Hepatocyte (in vitro differentiated cells): ENCODE measurements around the gene EHD2. TPM values are rescaled to one million over a fixed set of nuclear protein-coding genes. Genes with fewer than 3 reads are reported as not detected.

Experiments
- DNase-seq: peaks from one replicate; pipeline ENCODE4 v3.0.0-alpha.2; 2016; ENCODE audit warnings: low spot score
- H2AFZ ChIP-seq: fragments of 200-600 bp; sonication (generic); 2 replicates; pipeline ENCODE4 v1.6.0; 2016; ENCODE audit warnings: antibody characterized with exemption, mild to moderate bottlenecking
- H3K27ac ChIP-seq: fragments of 200-600 bp; sonication (generic); 2 replicates; pipeline ENCODE4 v1.5.1; 2016; ENCODE audit warnings: mild to moderate bottlenecking
- H3K27me3 ChIP-seq: fragments of 200-600 bp; sonication (generic); 2 replicates; pipeline ENCODE4 v1.6.1; 2016
- H3K36me3 ChIP-seq: fragments of 200-600 bp; sonication (generic); replicated peaks from 2 replicates; pipeline ENCODE4 v1.5.1; 2016; ENCODE audit warnings: low read depth; ENCODE audit not compliant: insufficient read depth
- H3K4me1 ChIP-seq: fragments of 200-600 bp; sonication (generic); 2 replicates; pipeline ENCODE4 v1.5.1; 2016; ENCODE audit warnings: mild to moderate bottlenecking, moderate library complexity; ENCODE audit not compliant: insufficient read depth
- H3K4me2 ChIP-seq: fragments of 200-600 bp; sonication (generic); 2 replicates; pipeline ENCODE4 v1.6.0; 2016
- H3K4me3 ChIP-seq: fragments of 200-600 bp; sonication (generic); 2 replicates; pipeline ENCODE4 v1.5.1; 2016; ENCODE audit warnings: mild to moderate bottlenecking
- H3K79me2 ChIP-seq: fragments of 200-600 bp; sonication (generic); 2 replicates; pipeline ENCODE4 v1.6.0; 2017; ENCODE audit warnings: mild to moderate bottlenecking
- H3K9me2 ChIP-seq: fragments of 200-600 bp; sonication (generic); replicated peaks from 2 replicates; pipeline ENCODE4 v1.6.0; 2017; ENCODE audit warnings: mild to moderate bottlenecking; ENCODE audit not compliant: insufficient read depth
- H3K9me3 ChIP-seq: fragments of 200-600 bp; sonication (generic); 2 replicates; pipeline ENCODE4 v1.5.1; 2016; ENCODE audit warnings: low read depth, mild to moderate bottlenecking
- H4K20me1 ChIP-seq: fragments of 200-600 bp; sonication (generic); 2 replicates; pipeline ENCODE4 v1.6.0; 2016; ENCODE audit warnings: mild to moderate bottlenecking; ENCODE audit not compliant: insufficient read depth, poor library complexity, severe bottlenecking
- EZH2 ChIP-seq: fragments of 200-600 bp; sonication (generic); IDR thresholded peaks from 2 replicates; pipeline ENCODE4 v1.6.1; 2016; ENCODE audit warnings: antibody characterized with exemption, mild to moderate bottlenecking, borderline replicate concordance
- EZH2phosphoT487 ChIP-seq: fragments of 200-600 bp; sonication (generic); IDR thresholded peaks from one replicate; pipeline ENCODE4 v1.6.1; 2018; ENCODE audit warnings: antibody characterized with exemption, mild to moderate bottlenecking, low read depth, moderate library complexity; ENCODE audit not compliant: unreplicated experiment, severe bottlenecking
- WGBS: methylation state at CpG from one replicate; pipeline ENCODE4 v1.1.6; 2016; ENCODE audit warnings: low lambda C conversion rate; ENCODE audit errors: missing lambda C conversion rate; 5-methylcytosine and 5-hydroxymethylcytosine counted together
- polyA plus RNA-seq: library from polyadenylated mRNA; unstranded; fragments of >200 nt; fragmentation: Nextera tagmentation; extraction: Ambion mirVana; gene quantifications from 2 replicates; pipeline ENCODE4 v1.2.1, GENCODE V29; 2016
- total RNA-seq: library from RNA; depleted of rRNA; stranded (reverse); fragments of >200 nt; gene quantifications from 2 replicates; pipeline ENCODE4 v1.2.3, GENCODE V29; 2014
- TF ChIP-seq, protein P1 (sequence below): fragments of 200-600 bp; sonication (generic); IDR thresholded peaks from 2 replicates; pipeline ENCODE4 v1.5.1; 2016; ENCODE audit warnings: antibody characterized with exemption, mild to moderate bottlenecking; ENCODE audit not compliant: poor library complexity

The EHD2 gene
- total and polyA plus RNA-seq, 2 experiments from 2014 or later, result 20.8 to 120 TPM

DNA sequence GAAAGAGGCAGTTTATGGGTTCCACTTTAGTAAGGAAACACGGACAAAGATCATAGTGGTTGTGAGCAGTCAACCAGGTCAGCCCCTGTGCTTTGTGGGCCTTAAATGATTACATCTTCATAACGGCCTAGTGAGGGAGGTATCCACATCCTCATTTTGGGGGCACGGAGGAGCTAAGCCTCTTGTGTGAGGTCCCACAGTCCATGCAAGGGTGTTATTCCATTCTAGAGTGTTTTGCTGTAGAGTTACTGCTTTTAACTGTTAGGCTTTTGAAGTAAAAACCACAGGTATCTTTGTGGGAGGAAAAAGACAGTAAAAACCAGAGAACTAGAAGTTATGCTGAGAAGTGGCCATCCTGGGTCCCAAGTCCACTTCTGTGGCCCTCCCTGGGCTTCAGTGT lies 36.1 kb downstream of the EHD2 start:
- Histone ChIP-seq H3K4me3 (no peak overlapping the region), H3K27me3 (no peaks in the 10 kb centered on the region), H3K36me3 (no peaks in the 10 kb centered on the region), H3K9me3 (no peaks in the 10 kb centered on the region), H3K9me2 (no peaks in the 10 kb centered on the region), H3K4me2 (no peak overlapping the region), H3K79me2 (peaks cover 35% of the 10 kb centered on the region), H2AFZ (no peak overlapping the region), H3K27ac (no peak overlapping the region), H3K4me1 (peaks cover 10% of the 10 kb centered on the region), H4K20me1 (peaks cover 13% of the 10 kb centered on the region)
- TF ChIP-seq, protein P1, sequence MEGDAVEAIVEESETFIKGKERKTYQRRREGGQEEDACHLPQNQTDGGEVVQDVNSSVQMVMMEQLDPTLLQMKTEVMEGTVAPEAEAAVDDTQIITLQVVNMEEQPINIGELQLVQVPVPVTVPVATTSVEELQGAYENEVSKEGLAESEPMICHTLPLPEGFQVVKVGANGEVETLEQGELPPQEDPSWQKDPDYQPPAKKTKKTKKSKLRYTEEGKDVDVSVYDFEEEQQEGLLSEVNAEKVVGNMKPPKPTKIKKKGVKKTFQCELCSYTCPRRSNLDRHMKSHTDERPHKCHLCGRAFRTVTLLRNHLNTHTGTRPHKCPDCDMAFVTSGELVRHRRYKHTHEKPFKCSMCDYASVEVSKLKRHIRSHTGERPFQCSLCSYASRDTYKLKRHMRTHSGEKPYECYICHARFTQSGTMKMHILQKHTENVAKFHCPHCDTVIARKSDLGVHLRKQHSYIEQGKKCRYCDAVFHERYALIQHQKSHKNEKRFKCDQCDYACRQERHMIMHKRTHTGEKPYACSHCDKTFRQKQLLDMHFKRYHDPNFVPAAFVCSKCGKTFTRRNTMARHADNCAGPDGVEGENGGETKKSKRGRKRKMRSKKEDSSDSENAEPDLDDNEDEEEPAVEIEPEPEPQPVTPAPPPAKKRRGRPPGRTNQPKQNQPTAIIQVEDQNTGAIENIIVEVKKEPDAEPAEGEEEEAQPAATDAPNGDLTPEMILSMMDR, result no peak
- TF ChIP-seq EZH2 (no peak), EZH2phosphoT487 (no peak)
- no peak for DNase-seq
- 93% methylated on average over 3 of the region's 3 CpGs for WGBS

DNA sequence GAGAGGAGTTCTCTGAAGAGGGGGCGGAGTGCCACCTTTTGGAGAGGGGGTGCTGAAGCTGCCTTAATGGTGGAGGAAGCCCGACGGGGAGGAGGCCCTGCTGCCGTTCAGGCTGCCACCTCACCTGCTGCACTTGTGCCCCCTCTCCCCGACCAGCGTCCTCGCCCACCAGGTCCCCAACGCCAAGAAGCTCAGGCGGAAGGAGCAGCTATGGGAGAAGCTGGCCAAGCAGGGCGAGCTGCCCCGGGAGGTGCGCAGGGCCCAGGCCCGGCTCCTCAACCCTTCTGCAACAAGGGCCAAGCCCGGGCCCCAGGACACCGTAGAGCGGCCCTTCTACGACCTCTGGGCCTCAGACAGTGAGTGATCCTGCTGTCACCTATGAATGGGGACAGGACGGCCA lies 37.5 kb downstream of the EHD2 start:
- H3K4me3 ChIP-seq, result no peak overlapping the region
- H3K9me2 ChIP-seq, result no peaks in the 10 kb centered on the region
- H3K27me3 ChIP-seq, result no peaks in the 10 kb centered on the region
- H4K20me1 ChIP-seq, result peaks cover 13% of the 10 kb centered on the region
- no peak overlapping the region for H2AFZ ChIP-seq
- no peak for TF ChIP-seq EZH2
- no peak for TF ChIP-seq EZH2phosphoT487
- TF ChIP-seq, protein P1, result no peak
- peaks cover 34% of the 10 kb centered on the region for H3K79me2 ChIP-seq
- peaks cover 9% of the 10 kb centered on the region for H3K4me1 ChIP-seq
- no peak overlapping the region for H3K4me2 ChIP-seq
- H3K9me3 ChIP-seq, result no peaks in the 10 kb centered on the region
- H3K36me3 ChIP-seq, result no peaks in the 10 kb centered on the region
- DNase-seq, result no peak
- WGBS, result 96% methylated on average over 14 of the region's 18 CpGs
- H3K27ac ChIP-seq, result no peak overlapping the region

DNA sequence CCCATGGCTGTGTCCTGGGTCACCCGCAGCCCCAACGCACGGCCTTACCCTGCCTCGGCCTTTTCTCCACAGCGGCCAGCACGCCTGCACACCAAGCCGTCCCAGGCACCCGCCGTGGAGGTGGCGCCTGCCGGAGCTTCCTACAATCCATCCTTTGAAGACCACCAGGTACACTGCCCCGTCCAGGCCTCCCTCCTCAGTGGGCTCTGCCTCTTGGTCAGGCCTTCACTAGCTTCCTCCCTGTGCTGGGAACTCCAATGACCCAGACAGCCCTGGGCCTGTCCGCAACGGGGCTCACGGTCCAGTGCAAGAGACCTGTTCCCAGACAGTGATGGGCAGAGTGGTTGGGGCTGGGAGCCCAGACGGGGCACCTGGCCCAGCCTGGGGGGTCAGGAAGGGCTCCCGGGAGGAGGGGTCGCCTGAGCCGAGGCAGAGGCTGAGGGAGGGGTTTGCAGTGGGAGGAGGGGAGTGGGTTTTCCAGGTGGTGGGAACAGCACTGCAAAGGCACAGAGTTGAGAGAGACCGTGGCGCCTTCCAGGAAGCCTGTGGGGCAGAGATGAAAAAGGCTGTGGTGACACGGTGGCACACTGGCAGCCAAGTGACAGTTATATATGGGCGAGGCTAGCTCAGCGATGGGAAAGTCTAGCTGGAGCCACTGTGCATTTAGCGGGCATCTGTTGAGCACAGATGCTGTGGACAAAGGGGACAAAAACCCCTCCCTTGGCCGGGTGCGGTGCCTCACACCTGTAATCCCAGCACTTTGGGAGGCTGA lies 39.4 kb downstream of the EHD2 start:
- no peak for DNase-seq
- H3K4me2 ChIP-seq, result no peak overlapping the region
- peaks cover 13% of the 10 kb centered on the region for H4K20me1 ChIP-seq
- peaks cover 16% of the 10 kb centered on the region for H3K79me2 ChIP-seq
- no peak overlapping the region for H3K27ac ChIP-seq
- H2AFZ ChIP-seq, result no peak overlapping the region
- 96% methylated on average over 27 of the region's 27 CpGs for WGBS
- no peak for TF ChIP-seq EZH2
- no peak for TF ChIP-seq EZH2phosphoT487
- TF ChIP-seq, protein P1, result no peak
- H3K4me1 ChIP-seq, result peaks cover 3% of the 10 kb centered on the region
- H3K9me2 ChIP-seq, result no peaks in the 10 kb centered on the region
- H3K9me3 ChIP-seq, result no peaks in the 10 kb centered on the region
- no peaks in the 10 kb centered on the region for H3K36me3 ChIP-seq
- no peak overlapping the region for H3K4me3 ChIP-seq
- H3K27me3 ChIP-seq, result no peaks in the 10 kb centered on the region
